EH (cell line): Measurements from ENCODE around the gene RXRA.
A peak's percentile ranks its signal among the peaks of the same experiment; 100 is the strongest.

Source experiments
- DNase-seq: peaks from one replicate; pipeline ENCODE4 v3.0.0-alpha.2; 2015; ENCODE audit warnings: low read depth

RXRA gene

DNA sequence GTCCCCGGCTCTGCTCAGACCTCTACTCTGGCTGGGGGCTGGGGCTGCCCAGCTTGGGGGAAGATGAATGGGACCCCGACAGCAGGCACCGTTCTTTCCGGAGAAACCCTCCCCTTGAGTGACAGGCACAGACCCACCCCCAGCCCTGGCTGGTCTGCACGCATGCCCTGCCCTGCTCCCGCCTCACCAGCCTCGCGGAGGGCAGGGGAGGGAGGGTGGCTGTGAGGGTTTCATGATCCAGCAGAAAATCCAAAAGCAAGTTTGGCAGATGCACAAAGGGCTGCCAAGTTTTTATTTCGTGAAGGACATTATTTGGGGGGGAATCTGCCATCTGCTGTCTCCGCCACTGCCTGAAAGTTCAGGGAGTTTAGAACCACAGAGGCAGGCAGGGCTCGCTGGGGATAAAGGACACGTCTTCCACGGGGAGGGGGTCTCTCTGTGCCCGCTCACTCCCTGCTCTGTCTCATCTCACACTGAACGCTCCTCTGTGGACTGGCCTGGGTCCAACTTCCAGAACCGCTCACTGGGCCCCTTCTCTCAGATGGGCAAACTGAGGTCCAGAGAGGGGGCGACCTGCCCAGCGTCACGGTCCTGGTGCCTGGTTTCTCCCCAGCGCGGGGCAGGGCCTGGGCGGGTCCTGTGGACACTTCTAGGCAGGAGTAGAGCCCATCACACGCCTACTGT, 92.9 kb downstream of the RXRA start:
- DNase-seq, result no peak

DNA sequence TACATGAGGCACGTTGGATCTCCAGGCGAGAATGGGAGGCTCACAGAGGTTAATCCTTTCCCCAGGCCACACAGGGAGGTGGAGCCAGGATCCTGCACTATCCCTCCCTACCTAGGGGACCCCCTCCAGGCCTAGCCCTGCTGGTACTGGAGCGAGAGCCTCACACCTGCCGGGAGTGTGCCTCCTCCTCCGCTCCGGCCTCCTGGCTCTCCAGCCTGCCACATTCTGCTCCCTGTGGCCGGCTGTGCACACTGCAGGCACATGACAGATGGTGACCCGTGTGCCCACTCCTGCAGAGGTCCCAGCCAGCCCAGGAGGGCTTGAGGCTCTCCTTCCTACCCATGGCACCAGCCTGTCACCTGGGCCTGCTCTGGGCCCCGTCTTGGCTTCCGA, 93.4 kb downstream of the RXRA start:
- DNase-seq, result no peak

DNA sequence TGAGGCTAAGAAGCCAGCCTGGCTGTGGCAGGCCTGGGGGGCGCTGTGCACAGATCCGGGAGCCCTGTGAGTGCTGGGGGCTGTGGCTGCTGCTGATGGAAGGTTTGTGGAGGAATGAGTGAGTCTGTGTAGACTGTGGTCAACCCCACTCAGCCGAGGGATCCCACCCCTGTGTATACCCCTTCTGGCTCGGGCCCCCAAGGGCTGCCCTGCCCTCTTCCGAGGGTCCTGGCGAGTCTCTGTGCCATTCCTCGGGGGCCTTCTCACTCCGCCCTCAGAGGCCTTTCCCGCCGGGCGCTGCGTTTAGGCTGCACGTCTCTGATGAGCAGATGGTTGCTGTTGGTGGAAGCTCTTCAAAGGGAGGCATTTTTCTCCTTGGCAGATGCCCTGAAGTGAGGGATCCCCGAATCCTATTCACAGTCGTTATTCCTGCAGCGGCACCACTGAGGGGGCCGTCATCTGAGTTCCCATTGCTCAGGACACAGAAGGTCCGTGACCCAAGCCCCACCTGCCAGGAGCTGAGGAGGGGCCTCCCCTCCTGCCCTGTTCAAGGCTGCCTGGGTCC, 94.1 kb downstream of the RXRA start:
- no peak for DNase-seq

DNA sequence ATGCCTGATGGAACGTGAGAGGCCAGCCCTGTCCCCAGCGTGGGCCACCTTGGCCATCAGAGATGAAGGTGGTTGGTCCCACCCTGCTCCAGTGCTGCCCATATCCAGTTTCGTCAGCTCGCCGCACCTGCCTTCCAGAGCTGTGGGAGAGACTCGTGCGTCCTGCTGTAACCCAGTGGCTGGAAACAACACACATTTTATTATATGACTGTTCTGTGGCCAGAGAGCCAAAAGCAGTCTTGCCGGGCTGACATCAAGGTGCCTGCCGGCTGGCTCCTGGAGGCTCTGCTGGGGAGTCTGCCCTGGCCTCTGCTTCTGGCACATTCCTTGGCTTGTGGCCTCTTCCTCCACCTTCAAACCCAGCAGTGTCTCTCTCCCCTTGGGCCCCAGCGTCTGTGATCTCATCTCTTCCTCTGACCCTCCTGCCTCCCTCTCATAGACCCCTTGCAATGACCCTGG, 94.7 kb downstream of the RXRA start:
- DNase-seq, result no peak

DNA sequence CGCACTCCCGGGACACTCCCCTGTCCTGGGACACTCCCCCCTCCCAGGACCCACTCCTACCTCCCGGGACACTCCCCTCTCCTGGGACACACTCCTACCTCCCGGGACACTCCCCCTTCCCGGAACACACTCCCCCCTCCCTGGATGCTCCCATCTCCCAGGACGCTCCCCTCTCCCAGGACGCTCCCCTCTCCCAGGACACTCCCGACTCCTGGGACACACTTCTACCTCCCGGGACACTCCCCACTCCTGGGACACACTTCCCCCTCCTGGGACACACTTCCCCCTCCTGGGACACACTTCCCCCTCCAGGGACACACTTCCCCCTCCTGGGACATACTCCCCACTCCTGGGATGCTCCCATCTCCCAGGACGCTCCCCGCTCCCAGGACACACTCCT, 95.6 kb downstream of the RXRA start:
- DNase-seq, result no peak

DNA sequence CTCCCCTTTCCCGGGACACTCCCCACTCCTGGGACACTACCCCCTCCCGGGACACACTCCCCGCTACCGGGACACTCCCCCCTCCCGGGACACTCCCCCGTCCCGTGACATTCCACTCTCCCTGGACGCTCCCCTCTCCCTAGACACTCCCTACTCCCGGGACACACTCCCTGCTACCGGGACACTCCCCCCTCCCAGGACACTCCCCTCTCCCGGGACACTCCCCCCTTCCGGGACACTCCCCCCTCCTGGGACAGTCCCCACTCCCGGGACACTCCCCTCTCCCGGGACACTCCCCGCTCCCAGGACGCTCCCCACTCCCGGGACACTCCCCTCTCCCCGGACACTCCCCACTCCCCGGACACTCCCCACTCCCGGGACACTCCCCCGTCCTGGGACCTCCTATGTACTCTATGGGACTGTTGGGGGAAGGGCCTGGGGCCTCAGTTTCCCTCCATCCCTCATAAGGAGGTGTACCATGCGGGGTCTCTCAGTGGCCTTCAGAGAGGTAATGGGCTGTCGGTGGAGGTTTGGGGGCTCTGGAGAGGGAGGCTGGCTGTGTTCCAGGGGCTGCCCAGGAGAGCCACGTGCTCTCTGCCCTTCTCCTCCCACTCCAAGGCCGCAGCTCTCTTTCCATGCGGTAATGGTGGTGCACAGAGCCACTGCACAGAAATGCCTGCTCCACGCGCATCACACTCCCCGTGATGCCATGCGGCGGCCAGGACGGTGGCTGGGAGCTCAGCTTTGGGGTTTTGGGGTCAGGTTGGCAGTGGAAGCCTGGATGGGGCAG, 96.2 kb downstream of the RXRA start:
- peak; percentile 21 for DNase-seq

DNA sequence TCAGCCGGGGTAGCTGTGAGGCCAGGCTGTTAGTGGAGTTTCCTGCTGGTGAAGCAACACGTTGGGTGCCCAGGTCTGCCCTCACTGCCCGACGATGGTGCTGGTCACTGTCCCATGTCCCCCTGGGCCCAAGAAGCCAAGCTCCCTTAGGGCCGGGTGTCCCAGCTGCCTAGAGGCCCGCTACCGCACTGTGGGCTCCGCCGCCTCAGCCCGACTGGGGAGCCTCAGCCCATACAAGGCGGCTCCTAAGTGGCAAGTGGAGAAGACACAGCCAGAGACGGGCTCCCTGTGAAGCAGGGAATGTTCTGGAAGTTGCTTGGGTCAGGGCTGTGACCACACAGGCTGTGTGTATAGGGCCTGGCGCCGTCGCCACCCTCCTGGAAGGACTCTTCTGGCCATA, 96.9 kb downstream of the RXRA start:
- DNase-seq, result no peak

DNA sequence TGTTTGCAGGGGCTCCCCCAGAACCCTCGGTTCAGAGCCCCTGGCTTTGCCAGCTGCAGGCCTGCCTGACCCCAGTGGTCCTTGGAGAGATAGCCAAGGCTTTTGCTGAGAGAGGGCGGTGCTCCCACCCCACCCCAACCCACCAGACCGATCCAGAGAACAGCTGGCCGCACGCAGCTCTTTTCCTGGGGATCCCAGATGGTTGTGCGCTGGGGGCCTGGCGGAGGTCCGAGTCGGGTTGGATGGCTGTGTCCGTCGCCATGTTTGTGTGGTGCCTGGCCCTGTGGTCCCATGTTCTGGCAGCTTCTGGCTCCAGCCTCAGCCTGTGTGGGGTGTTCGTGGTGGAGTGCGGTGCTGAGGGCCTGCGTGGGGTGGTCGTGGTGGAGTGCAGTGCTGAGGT, 97.5 kb downstream of the RXRA start:
- no peak for DNase-seq

DNA sequence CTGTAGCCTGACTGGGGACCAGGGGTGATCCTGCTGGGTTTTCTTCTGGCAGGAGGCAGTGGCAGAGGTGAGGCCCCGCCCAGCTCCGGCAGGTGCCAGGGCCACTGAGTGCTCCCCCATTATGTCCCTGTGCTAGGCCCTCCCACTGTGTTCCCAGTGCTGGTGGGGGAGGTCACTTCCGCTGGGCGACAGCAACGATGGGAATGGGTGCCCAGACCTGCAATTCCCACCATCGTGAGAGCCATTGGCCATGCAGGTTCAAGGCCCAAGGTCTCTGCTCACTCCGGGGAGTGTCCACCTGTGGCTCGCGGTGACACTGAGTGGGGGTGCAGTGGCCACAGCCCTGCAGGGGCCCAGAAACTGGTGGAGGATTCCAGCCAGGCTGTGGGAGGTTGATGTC, 98.6 kb downstream of the RXRA start:
- no peak for DNase-seq

DNA sequence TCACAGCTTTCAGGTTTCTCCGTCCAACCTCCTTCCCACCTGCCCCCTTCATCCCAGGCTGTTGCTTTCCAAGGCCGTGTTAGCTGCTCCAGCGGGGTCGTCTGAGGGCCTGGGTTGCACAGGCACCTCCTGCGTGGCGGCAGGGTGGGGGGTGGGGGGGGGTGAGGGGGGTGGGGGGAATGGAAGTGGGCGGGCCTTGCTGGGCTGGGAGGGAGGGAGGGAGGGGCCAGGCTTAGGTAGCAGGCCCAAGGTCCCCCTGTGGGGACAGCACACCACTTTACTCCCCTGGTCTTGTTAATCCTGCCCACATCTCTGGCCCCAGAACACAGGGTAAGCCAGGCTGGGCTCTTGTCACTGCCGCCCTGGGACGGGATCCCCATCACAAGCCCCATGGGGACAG, 99.1 kb downstream of the RXRA start:
- DNase-seq, result no peak

DNA sequence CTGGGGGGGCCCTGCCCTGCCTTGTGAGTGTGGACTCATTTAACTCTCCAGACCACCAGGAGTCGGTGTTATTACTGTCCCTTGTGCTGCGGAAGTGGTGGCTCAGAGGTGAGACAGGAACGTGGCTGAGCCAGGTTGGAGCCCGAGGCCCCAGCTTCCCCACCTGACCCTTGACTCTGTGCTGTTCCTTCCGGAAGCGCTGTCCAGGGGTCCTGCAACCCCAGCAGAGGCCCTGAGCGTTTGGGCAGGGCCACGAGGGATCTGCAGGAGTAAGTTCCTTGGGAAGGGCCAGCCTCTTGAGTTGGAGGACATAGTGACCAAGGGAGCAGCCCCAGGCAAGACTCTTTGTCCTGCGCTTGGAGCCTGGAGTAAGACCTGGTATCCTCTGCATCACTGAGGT, 99.6 kb downstream of the RXRA start:
- no peak for DNase-seq

DNA sequence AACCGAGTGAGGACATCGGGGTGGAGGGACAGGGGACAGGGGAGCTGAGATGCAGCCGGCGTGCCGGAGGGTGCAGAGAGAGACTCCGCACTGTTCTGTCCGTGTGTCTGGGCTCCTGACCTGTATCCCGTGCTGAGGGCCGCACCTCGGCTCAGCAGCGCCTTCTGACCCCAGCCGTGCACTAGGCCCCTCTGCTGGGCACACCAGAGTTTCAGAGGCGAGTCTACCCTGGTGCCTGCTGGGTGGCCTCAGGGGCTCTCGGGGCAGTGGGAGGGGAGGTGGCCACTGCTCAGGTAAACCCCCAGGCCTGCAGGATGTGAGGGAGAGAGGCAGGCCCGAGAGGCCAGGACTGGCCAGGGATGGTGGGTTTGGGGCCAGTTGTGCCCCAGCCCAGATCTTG, 100.2 kb downstream of the RXRA start:
- DNase-seq, result no peak

DNA sequence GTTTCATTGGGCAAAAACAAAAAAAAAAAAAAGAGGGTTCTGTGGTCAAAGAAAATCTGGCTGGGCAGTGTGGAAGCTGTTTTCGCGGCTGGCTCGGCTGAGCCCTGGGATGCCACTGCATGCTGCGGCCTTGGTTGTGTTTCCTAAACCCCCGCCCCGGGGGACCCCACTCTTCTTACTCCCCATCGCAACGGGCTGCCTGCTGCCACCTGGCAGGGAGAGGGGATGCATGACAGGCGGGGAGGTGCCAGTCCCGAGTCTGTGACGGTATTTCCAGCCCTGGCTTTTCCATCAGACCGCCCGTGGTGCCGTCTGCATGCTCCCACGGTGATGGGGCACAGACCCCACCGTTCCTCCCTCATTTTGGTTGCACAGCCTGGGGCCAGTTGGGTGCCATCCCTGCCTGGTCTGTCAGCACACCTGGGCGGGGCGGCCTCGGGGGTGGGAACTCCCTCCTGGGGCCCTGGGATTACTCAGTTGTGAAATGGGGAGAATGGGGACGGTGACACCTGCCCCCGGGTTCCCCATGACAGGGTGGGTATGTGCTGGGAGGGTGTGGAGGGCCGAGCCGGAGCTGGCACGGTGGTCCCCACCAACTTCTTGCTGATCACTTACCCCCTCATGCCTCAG, 101.0 kb downstream of the RXRA start:
- DNase-seq, result no peak

DNA sequence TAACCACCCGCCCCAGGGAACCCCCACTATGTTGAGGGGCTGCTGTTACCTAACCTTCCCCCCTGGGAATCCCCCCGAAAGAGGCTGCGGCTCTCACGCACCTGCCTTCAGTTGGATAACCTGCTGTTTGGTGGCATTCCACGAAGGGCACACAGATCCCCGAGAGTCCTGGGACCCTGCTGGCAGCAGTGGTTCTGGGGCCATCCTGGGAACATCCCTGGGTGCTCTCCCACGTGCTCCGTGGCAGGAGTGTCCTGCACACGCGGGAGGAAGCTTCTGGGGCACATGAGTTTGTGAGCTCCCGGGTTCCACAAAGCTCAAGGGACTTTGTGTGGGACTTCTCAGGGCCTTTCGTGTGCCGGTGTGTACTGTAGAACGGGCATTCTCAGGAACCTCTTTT, 102.3 kb downstream of the RXRA start:
- no peak for DNase-seq

DNA sequence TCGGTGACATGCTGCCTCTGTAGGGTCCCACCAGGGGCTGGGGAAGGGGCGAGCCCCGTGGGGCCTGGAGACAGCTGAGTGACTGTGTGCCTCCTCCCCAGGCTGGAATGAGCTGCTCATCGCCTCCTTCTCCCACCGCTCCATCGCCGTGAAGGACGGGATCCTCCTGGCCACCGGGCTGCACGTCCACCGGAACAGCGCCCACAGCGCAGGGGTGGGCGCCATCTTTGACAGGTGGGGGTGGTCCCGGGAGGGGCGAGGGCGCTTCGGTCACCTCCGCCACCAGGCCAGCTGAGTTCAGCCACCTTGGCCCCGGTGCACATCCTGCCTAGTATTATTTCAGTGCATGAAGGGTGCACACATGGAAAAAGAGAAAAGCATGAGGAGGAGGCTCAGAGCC, 102.8 kb downstream of the RXRA start:
- no peak for DNase-seq

DNA sequence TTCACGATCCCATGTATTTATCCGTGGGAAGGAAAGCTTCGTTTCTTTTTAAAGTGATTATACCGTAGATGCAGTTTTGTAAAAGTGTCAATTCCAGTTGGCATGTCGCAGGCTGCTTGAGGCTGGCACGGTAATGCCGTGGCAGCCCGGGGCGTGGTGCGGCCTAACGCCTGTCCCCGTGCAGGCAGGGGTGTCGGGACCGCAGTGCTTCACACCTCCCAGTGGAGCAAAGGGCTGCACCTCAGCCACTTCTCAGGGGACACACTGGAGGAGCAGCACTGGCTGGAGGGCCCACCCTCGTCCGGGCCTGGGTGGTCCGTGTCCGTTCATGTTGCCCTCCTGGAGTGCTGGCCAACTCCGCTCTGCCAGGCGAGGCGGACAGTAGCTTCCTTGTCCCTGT, 103.2 kb downstream of the RXRA start:
- no peak for DNase-seq

DNA sequence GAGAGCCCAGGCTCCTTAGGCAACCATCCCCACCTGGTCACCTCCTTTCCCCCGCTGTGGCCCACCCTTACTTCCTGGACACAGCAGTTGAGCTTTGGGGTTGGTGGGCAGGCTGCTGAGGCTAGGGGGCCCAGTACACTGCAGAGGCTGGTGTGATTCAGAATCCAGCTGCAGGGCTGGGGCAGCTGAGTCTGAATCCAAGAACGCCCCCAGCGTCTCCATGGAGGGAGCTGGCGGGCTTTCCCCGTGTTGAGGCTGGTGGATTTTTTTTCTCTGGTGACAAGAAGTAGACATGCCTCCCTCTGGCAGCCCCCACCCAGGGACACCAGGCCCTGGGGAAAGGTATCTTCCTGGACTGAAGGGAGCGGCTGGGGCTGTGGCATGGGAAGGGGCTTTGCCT, 104.8 kb downstream of the RXRA start:
- no peak for DNase-seq

DNA sequence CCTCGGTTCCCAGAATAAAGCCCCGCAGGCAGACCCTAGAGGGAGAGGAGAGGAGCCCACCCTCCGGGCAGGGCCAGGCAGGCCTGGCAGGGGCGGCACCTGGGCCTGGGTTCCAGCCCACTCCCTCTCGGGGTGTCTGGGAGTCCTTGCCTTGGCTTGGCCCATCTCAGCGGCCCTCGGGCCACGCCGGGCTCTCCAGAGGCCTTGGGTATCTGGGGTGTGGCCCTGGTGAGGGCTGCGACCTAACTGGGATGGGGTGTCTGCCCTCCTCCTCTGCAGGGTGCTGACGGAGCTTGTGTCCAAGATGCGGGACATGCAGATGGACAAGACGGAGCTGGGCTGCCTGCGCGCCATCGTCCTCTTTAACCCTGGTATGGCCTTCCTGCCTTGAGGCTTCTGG, 105.4 kb downstream of the RXRA start:
- DNase-seq, result no peak

DNA sequence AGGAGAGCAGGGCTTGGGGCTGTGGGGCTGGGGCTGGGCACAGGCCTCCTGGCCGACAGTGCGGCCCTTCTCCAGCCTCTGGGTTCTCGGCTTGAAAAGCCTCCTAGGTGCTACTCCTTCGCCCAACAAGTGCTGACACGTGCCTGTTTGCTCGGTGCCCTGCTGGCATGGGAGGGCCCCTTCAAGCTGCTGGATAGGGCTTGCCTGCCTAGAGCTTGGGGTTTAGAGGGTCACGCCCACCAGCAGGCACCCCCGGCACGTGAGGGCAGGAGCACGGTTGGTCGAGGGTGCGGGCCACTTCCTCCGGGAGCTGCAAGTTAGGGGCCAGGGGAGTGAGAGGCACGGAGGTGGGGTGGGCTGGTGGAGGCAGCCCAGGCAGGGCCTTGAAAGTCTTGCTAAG, 106.2 kb downstream of the RXRA start:
- no peak for DNase-seq

DNA sequence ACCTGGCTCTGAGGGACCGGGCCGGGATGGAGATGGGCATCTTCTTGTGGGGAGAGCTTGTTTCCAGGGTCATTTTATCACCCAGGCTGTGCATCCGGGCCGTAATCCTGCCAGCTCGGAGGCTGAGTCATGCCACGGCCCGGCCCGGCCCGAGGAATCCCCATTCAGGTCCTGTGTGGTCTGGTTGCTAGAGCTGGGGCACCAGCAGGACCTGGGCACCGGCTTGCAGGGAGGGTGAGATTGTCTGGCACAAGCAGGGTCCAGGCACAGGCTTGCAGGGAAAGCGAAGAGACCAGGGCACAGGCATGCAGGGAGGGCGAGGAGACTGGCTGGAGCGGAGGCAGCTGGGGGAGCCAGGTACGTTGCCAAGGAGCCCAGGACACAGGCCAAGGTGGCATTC, 106.8 kb downstream of the RXRA start:
- peak; percentile 66 for DNase-seq

DNA sequence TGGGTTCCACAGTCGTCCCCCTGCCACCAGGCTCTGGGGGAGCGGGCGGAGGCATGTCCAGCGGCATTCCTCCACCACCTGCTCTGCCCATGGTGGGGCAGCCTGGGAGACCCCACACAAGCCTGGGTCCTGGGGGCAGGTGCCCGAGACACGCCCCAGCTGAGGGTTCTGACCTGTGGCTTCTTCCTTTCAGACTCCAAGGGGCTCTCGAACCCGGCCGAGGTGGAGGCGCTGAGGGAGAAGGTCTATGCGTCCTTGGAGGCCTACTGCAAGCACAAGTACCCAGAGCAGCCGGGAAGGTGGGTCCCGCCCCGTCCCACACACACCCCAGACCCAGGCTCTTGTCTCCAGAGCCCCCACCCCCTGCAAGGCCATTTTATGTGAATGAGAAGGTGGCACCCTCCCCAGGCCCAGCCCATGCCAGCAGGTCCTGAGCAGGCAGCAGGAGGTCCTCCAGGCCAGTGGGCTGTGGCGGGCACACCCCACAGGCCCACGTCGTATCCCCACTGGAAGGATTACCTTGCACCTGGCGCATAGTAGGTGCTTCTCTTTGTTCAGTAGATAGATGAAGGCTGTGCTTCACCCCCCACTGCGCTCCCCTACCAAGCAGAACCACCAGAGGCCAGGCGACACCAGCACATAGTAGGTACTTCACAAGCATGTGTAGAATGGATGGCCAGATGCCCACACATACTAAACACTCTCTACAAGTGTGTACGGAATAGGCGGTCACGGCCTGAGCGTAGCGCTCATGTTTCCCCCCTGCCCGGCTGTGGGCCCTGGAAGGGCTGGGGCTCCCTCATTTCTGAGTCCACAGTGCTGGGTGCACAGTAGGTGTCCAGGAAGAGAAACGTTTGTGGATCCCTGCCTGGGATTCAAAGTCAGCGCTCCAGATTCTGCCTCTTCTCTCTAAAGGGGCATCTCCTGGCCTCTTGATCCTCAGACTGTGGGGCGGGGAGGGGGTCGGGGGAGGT, 107.9 kb downstream of the RXRA start:
- no peak for DNase-seq
